ENCODE data around the gene PTTG1IP.

PTTG1IP gene

GRCh38 chr21:44842721-44843445 is 30.6 kb downstream of the PTTG1IP start:
- H2AFZ ChIP-seq (ENCODE audit: low read depth, low read length) = no peak overlapping the region
- H2BK12ac ChIP-seq (ENCODE audit: low read length in 2 of 2) = no peak overlapping the region
- H2BK15ac ChIP-seq (ENCODE audit: low read depth, poor library complexity, severe bottlenecking) = no peak overlapping the region
- no peaks in the 10 kb centered on the region for H3K9me3 ChIP-seq (ENCODE audit: control insufficient read depth, low read length)
- H3K9ac ChIP-seq (ENCODE audit: low read length) = no peak overlapping the region
- no peak overlapping the region for H3K14ac ChIP-seq (ENCODE audit: low read length in 2 of 2)
- H3K79me1 ChIP-seq (replicated peaks; ENCODE audit: low read length, poor library complexity, severe bottlenecking) = peaks cover 3% of the 10 kb centered on the region
- H2AK5ac ChIP-seq (ENCODE audit: low read length, severe bottlenecking) = no peak overlapping the region
- H3K27me3 ChIP-seq (ENCODE audit: control insufficient read depth in 1 of 2, insufficient read depth in 1 of 2, low read length in 2 of 2) = peaks cover 30 to 55% of the 10 kb centered on the region in 2 experiments
- H3K27ac ChIP-seq (ENCODE audit: low read length, poor library complexity, severe bottlenecking) = no peak overlapping the region
- no peak overlapping the region for H3K23ac ChIP-seq (ENCODE audit: low read length in 2 of 2)
- 86% methylated on average over 16 of the region's 23 CpGs for WGBS
- no peak overlapping the region for H3K18ac ChIP-seq (ENCODE audit: low read depth in 1 of 2, low read length in 2 of 2)
- peaks cover 18% of the 10 kb centered on the region for H3K4me1 ChIP-seq (ENCODE audit: control insufficient read depth, insufficient read depth, low read depth, low read length)
- H4K91ac ChIP-seq (ENCODE audit: low read length) = no peak overlapping the region
- H3K4me2 ChIP-seq (ENCODE audit: low read length, poor library complexity, severe bottlenecking) = no peak overlapping the region
- H3K36me3 ChIP-seq (ENCODE audit: control insufficient read depth in 1 of 2, insufficient read depth in 2 of 2, low read depth in 1 of 2, low read length in 2 of 2) = peaks cover 4 to 16% of the 10 kb centered on the region in 2 experiments
- H2BK120ac ChIP-seq (ENCODE audit: low read depth, low read length) = no peak overlapping the region
- no peak for DNase-seq
- no peak overlapping the region for H4K8ac ChIP-seq (ENCODE audit: low read length)
- H2BK5ac ChIP-seq (ENCODE audit: low read depth, low read length, poor library complexity, severe bottlenecking) = no peak overlapping the region
- no peak overlapping the region for H3K4ac ChIP-seq (ENCODE audit: low read depth in 1 of 2, low read length in 2 of 2)
- H3K4me3 ChIP-seq (ENCODE audit: insufficient read depth in 1 of 2, low read depth in 1 of 2, low read length in 2 of 2) = no peak overlapping the region

GRCh38 chr21:44842087-44842486 is 31.4 kb downstream of the PTTG1IP start:
- no peak overlapping the region for H3K4me3 ChIP-seq (ENCODE audit: insufficient read depth in 1 of 2, low read depth in 1 of 2, low read length in 2 of 2)
- peaks cover 17% of the 10 kb centered on the region for H3K4me1 ChIP-seq (ENCODE audit: control insufficient read depth, insufficient read depth, low read depth, low read length)
- H4K91ac ChIP-seq (ENCODE audit: low read length) = no peak overlapping the region
- no peak overlapping the region for H3K4ac ChIP-seq (ENCODE audit: low read depth in 1 of 2, low read length in 2 of 2)
- no peak overlapping the region for H2BK12ac ChIP-seq (ENCODE audit: low read length in 2 of 2)
- H4K8ac ChIP-seq (ENCODE audit: low read length) = no peak overlapping the region
- 84% methylated on average over 10 of the region's 10 CpGs for WGBS
- H2BK120ac ChIP-seq (ENCODE audit: low read depth, low read length) = no peak overlapping the region
- peaks cover 0 to 8% of the 10 kb centered on the region in 2 experiments for H3K36me3 ChIP-seq (ENCODE audit: control insufficient read depth in 1 of 2, insufficient read depth in 2 of 2, low read depth in 1 of 2, low read length in 2 of 2)
- no peak overlapping the region for H3K14ac ChIP-seq (ENCODE audit: low read length in 2 of 2)
- H2BK15ac ChIP-seq (ENCODE audit: low read depth, poor library complexity, severe bottlenecking) = no peak overlapping the region
- H3K4me2 ChIP-seq (ENCODE audit: low read length, poor library complexity, severe bottlenecking) = no peak overlapping the region
- H3K23ac ChIP-seq (ENCODE audit: low read length in 2 of 2) = no peak overlapping the region
- peaks cover 30 to 55% of the 10 kb centered on the region in 2 experiments for H3K27me3 ChIP-seq (ENCODE audit: control insufficient read depth in 1 of 2, insufficient read depth in 1 of 2, low read length in 2 of 2)
- H3K9me3 ChIP-seq (ENCODE audit: control insufficient read depth, low read length) = no peaks in the 10 kb centered on the region
- no peak overlapping the region for H2AFZ ChIP-seq (ENCODE audit: low read depth, low read length)
- DNase-seq = no peak
- no peak overlapping the region for H2BK5ac ChIP-seq (ENCODE audit: low read depth, low read length, poor library complexity, severe bottlenecking)
- H3K27ac ChIP-seq (ENCODE audit: low read length, poor library complexity, severe bottlenecking) = no peak overlapping the region
- no peak overlapping the region for H3K18ac ChIP-seq (ENCODE audit: low read depth in 1 of 2, low read length in 2 of 2)
- no peak overlapping the region for H3K9ac ChIP-seq (ENCODE audit: low read length)
- H3K79me1 ChIP-seq (replicated peaks; ENCODE audit: low read length, poor library complexity, severe bottlenecking) = peaks cover 3% of the 10 kb centered on the region
- no peak overlapping the region for H2AK5ac ChIP-seq (ENCODE audit: low read length, severe bottlenecking)

- no peak overlapping the region for H4K91ac ChIP-seq (ENCODE audit: low read length)
- no peak overlapping the region for H2BK120ac ChIP-seq (ENCODE audit: low read depth, low read length)
- WGBS = 72% methylated on average over 11 of the region's 11 CpGs
- H2BK15ac ChIP-seq (ENCODE audit: low read depth, poor library complexity, severe bottlenecking) = no peak overlapping the region
- no peak overlapping the region for H3K4me2 ChIP-seq (ENCODE audit: low read length, poor library complexity, severe bottlenecking)
- no peak overlapping the region for H3K14ac ChIP-seq (ENCODE audit: low read length in 2 of 2)
- no peak overlapping the region for H3K4me3 ChIP-seq (ENCODE audit: insufficient read depth in 1 of 2, low read depth in 1 of 2, low read length in 2 of 2)
- no peak overlapping the region for H2AFZ ChIP-seq (ENCODE audit: low read depth, low read length)
- H3K9ac ChIP-seq (ENCODE audit: low read length) = no peak overlapping the region
- peaks cover 13% of the 10 kb centered on the region for H3K4me1 ChIP-seq (ENCODE audit: control insufficient read depth, insufficient read depth, low read depth, low read length)
- no peak overlapping the region for H3K23ac ChIP-seq (ENCODE audit: low read length in 2 of 2)
- no peak overlapping the region for H3K18ac ChIP-seq (ENCODE audit: low read depth in 1 of 2, low read length in 2 of 2)
- H3K4ac ChIP-seq (ENCODE audit: low read depth in 1 of 2, low read length in 2 of 2) = no peak overlapping the region
- H3K9me3 ChIP-seq (ENCODE audit: control insufficient read depth, low read length) = no peaks in the 10 kb centered on the region
- DNase-seq = no peak
- no peaks in the 10 kb centered on the region for H3K36me3 ChIP-seq (ENCODE audit: control insufficient read depth in 1 of 2, insufficient read depth in 2 of 2, low read depth in 1 of 2, low read length in 2 of 2)
- no peak overlapping the region for H2BK5ac ChIP-seq (ENCODE audit: low read depth, low read length, poor library complexity, severe bottlenecking)
- no peak overlapping the region for H4K8ac ChIP-seq (ENCODE audit: low read length)
- H3K27ac ChIP-seq (ENCODE audit: low read length, poor library complexity, severe bottlenecking) = no peak overlapping the region
- no peaks in the 10 kb centered on the region for H3K79me1 ChIP-seq (replicated peaks; ENCODE audit: low read length, poor library complexity, severe bottlenecking)
- H2BK12ac ChIP-seq (ENCODE audit: low read length in 2 of 2) = no peak overlapping the region
- H3K27me3 ChIP-seq (ENCODE audit: control insufficient read depth in 1 of 2, insufficient read depth in 1 of 2, low read length in 2 of 2) = peaks cover 30 to 55% of the 10 kb centered on the region in 2 experiments
- no peak overlapping the region for H2AK5ac ChIP-seq (ENCODE audit: low read length, severe bottlenecking)
Observed at GRCh38 chr21:44840771-44841170, 32.7 kb downstream of the PTTG1IP start.

- H3K18ac ChIP-seq (ENCODE audit: low read depth in 1 of 2, low read length in 2 of 2) = no peak overlapping the region
- H4K8ac ChIP-seq (ENCODE audit: low read length) = no peak overlapping the region
- H2AFZ ChIP-seq (ENCODE audit: low read depth, low read length) = no peak overlapping the region
- H3K23ac ChIP-seq (ENCODE audit: low read length in 2 of 2) = no peak overlapping the region
- H3K36me3 ChIP-seq (ENCODE audit: control insufficient read depth in 1 of 2, insufficient read depth in 2 of 2, low read depth in 1 of 2, low read length in 2 of 2) = no peaks in the 10 kb centered on the region
- peaks cover 8% of the 10 kb centered on the region for H3K4me1 ChIP-seq (ENCODE audit: control insufficient read depth, insufficient read depth, low read depth, low read length)
- peaks cover 29 to 64% of the 10 kb centered on the region in 2 experiments for H3K27me3 ChIP-seq (ENCODE audit: control insufficient read depth in 1 of 2, insufficient read depth in 1 of 2, low read length in 2 of 2)
- DNase-seq = no peak
- H3K4me3 ChIP-seq (ENCODE audit: insufficient read depth in 1 of 2, low read depth in 1 of 2, low read length in 2 of 2) = no peak overlapping the region
- H3K27ac ChIP-seq (ENCODE audit: low read length, poor library complexity, severe bottlenecking) = no peak overlapping the region
- no peak overlapping the region for H3K4me2 ChIP-seq (ENCODE audit: low read length, poor library complexity, severe bottlenecking)
- H3K9me3 ChIP-seq (ENCODE audit: control insufficient read depth, low read length) = no peaks in the 10 kb centered on the region
- no peak overlapping the region for H3K9ac ChIP-seq (ENCODE audit: low read length)
- H4K91ac ChIP-seq (ENCODE audit: low read length) = no peak overlapping the region
- no peak overlapping the region for H2AK5ac ChIP-seq (ENCODE audit: low read length, severe bottlenecking)
- no peak overlapping the region for H2BK12ac ChIP-seq (ENCODE audit: low read length in 2 of 2)
- no peak overlapping the region for H3K14ac ChIP-seq (ENCODE audit: low read length in 2 of 2)
- no peaks in the 10 kb centered on the region for H3K79me1 ChIP-seq (replicated peaks; ENCODE audit: low read length, poor library complexity, severe bottlenecking)
- 92% methylated on average over 9 of the region's 9 CpGs for WGBS
- no peak overlapping the region for H2BK5ac ChIP-seq (ENCODE audit: low read depth, low read length, poor library complexity, severe bottlenecking)
- no peak overlapping the region for H3K4ac ChIP-seq (ENCODE audit: low read depth in 1 of 2, low read length in 2 of 2)
- no peak overlapping the region for H2BK120ac ChIP-seq (ENCODE audit: low read depth, low read length)
- H2BK15ac ChIP-seq (ENCODE audit: low read depth, poor library complexity, severe bottlenecking) = no peak overlapping the region
Observed at GRCh38 chr21:44838951-44839350, 34.5 kb downstream of the PTTG1IP start.
